Activated CD4-positive, alpha-beta T cell treated with anti-CD3 and anti-CD28 coated beads, Interleukin-2, amount 10 ng/mL, durations not matched to agents 24 days and 14 days (primary cell): Measurements from ENCODE around the gene SCYGR7. TPM values are rescaled to one million over a fixed set of nuclear protein-coding genes. Genes with fewer than 3 reads are reported as not detected.
A peak's percentile ranks its signal among the peaks of the same experiment; 100 is the strongest.
"Not testable (repeated sequence)": the region's sequence is repeated elsewhere in the genome, so short reads cannot be mapped to it uniquely, and the experiment has no call there.

Source experiments
- DNase-seq: peaks from one replicate; pipeline ENCODE4 v3.0.0; 2022
- H3K27ac Mint-ChIP-seq: one replicate; pipeline ENCODE4 v1.8.0; 2022; ENCODE audit warnings: mild to moderate bottlenecking, mixed read lengths
- H3K27me3 Mint-ChIP-seq: one replicate; pipeline ENCODE4 v1.8.0; 2022; ENCODE audit warnings: mixed read lengths
- H3K36me3 Mint-ChIP-seq: one replicate; pipeline ENCODE4 v1.8.0; 2022; ENCODE audit warnings: low read depth, mild to moderate bottlenecking, mixed read lengths
- H3K4me1 Mint-ChIP-seq: one replicate; pipeline ENCODE4 v1.8.0; 2021; ENCODE audit warnings: mixed read lengths
- H3K4me3 Mint-ChIP-seq: one replicate; pipeline ENCODE4 v1.8.0; 2022; ENCODE audit warnings: mild to moderate bottlenecking, moderate library complexity, mixed read lengths
- H3K9me3 Mint-ChIP-seq: one replicate; pipeline ENCODE4 v1.8.0; 2021; ENCODE audit warnings: mixed read lengths
- intact Hi-C: fragments of 100-400 bp; cut with micrococcal nuclease; formaldehyde crosslinking; loops from one replicate; pipeline ENCODE4 v1.15.1; 2023
- total RNA-seq: library from RNA; stranded (reverse); gene quantifications from 2 replicates; pipeline ENCODE4 v1.2.3, GENCODE V29; 2022

Gene SCYGR7
- total RNA-seq, 1 donor from 2014 or later: not detected

GRCh38 chr2:227720680-227721079 lies 7.5 kb upstream of the SCYGR7 start:
- H3K36me3 Mint-ChIP-seq: no peaks in the 10 kb centered on the region
- no peak overlapping the region for H3K27ac Mint-ChIP-seq
- H3K4me3 Mint-ChIP-seq: no peak overlapping the region
- intact Hi-C loops: no loop called here
- H3K27me3 Mint-ChIP-seq: peaks cover 12% of the 10 kb centered on the region
- H3K9me3 Mint-ChIP-seq: no peaks in the 10 kb centered on the region
- no peaks in the 10 kb centered on the region for H3K4me1 Mint-ChIP-seq
- DNase-seq: no peak

GRCh38 chr2:227722821-227723220 lies 5.3 kb upstream of the SCYGR7 start:
- H3K4me1 Mint-ChIP-seq, H3K4me3 Mint-ChIP-seq, intact Hi-C loops, DNase-seq, H3K27ac Mint-ChIP-seq, H3K36me3 Mint-ChIP-seq, H3K9me3 Mint-ChIP-seq, H3K27me3 Mint-ChIP-seq: not testable (repeated sequence)

- H3K36me3 Mint-ChIP-seq: no peaks in the 10 kb centered on the region
- H3K4me1 Mint-ChIP-seq: no peaks in the 10 kb centered on the region
- intact Hi-C loops: no loop called here
- no peak within 1 kb of the TSS for H3K4me3 Mint-ChIP-seq
- DNase-seq: no peak
- no peaks in the 10 kb centered on the region for H3K9me3 Mint-ChIP-seq
- H3K27ac Mint-ChIP-seq: no peak within 1 kb of the TSS
- H3K27me3 Mint-ChIP-seq: peaks cover 3% of the 10 kb centered on the region
Measured at GRCh38 chr2:227724394-227725039, 3.6 kb upstream of the SCYGR7 start, which contains the start of gene SCYGR6. SCYGR6 (minus strand) TSS chr2:227724757; CDS start chr2:227724757, 0 bp downstream.

GRCh38 chr2:227739351-227739750 lies 11.2 kb downstream of the SCYGR7 start:
- intact Hi-C loops: no loop called here
- no peak overlapping the region for H3K27ac Mint-ChIP-seq
- no peaks in the 10 kb centered on the region for H3K27me3 Mint-ChIP-seq
- no peaks in the 10 kb centered on the region for H3K36me3 Mint-ChIP-seq
- no peak overlapping the region for H3K4me3 Mint-ChIP-seq
- DNase-seq: no peak
- no peaks in the 10 kb centered on the region for H3K4me1 Mint-ChIP-seq
- H3K9me3 Mint-ChIP-seq: no peaks in the 10 kb centered on the region

GRCh38 chr2:227740705-227741104 lies 12.6 kb downstream of the SCYGR7 start:
- DNase-seq, H3K4me3 Mint-ChIP-seq, intact Hi-C loops, H3K36me3 Mint-ChIP-seq, H3K27ac Mint-ChIP-seq, H3K4me1 Mint-ChIP-seq, H3K9me3 Mint-ChIP-seq, H3K27me3 Mint-ChIP-seq: not testable (repeated sequence)

GRCh38 chr2:227745594-227745993 lies 17.5 kb downstream of the SCYGR7 start, which contains the start of gene SCYGR8:
SCYGR8 (plus strand) TSS chr2:227745894; CDS start chr2:227745894, 0 bp downstream.
- no peaks in the 10 kb centered on the region for H3K9me3 Mint-ChIP-seq
- intact Hi-C loops: no loop called here
- H3K36me3 Mint-ChIP-seq: no peaks in the 10 kb centered on the region

GRCh38 chr2:227748079-227748478 lies 19.9 kb downstream of the SCYGR7 start:
- H3K27me3 Mint-ChIP-seq: peaks cover under 1% of the 10 kb centered on the region
- H3K27ac Mint-ChIP-seq: no peak overlapping the region
- no peak overlapping the region for H3K4me3 Mint-ChIP-seq
- DNase-seq: no peak
- H3K9me3 Mint-ChIP-seq: no peaks in the 10 kb centered on the region
- intact Hi-C loops: no loop called here
- H3K4me1 Mint-ChIP-seq: no peaks in the 10 kb centered on the region
- no peaks in the 10 kb centered on the region for H3K36me3 Mint-ChIP-seq

More at GRCh38 chr2:227745594-227745993, 17.5 kb downstream of the SCYGR7 start, which contains the start of gene SCYGR8:
- H3K4me3 Mint-ChIP-seq: no peak within 1 kb of the TSS
- H3K27me3 Mint-ChIP-seq: no peaks in the 10 kb centered on the region
- no peak for DNase-seq
- no peak within 1 kb of the TSS for H3K27ac Mint-ChIP-seq
- H3K4me1 Mint-ChIP-seq: no peaks in the 10 kb centered on the region

- H3K27me3 Mint-ChIP-seq, H3K4me3 Mint-ChIP-seq, H3K4me1 Mint-ChIP-seq, H3K36me3 Mint-ChIP-seq, intact Hi-C loops, DNase-seq, H3K9me3 Mint-ChIP-seq, H3K27ac Mint-ChIP-seq: not testable (repeated sequence)
Measured at GRCh38 chr2:227756261-227756660, 28.1 kb downstream of the SCYGR7 start.

GRCh38 chr2:227759411-227760118 lies 31.4 kb downstream of the SCYGR7 start:
- Mint-ChIP-seq H3K4me3 (no peak overlapping the region), H3K27ac (no peak overlapping the region), H3K36me3 (no peaks in the 10 kb centered on the region), H3K9me3 (no peaks in the 10 kb centered on the region), H3K27me3 (no peaks in the 10 kb centered on the region), H3K4me1 (no peaks in the 10 kb centered on the region)
- no peak for DNase-seq
- intact Hi-C loops: loop anchor here (10.0 kb wide), 1 partner anchor 285 kb away; the partner anchor contains the start of gene AGFG1

GRCh38 chr2:227761740-227762476 lies 33.8 kb downstream of the SCYGR7 start:
- no peak overlapping the region for H3K27ac Mint-ChIP-seq
- no peaks in the 10 kb centered on the region for H3K27me3 Mint-ChIP-seq
- H3K36me3 Mint-ChIP-seq: no peaks in the 10 kb centered on the region
- no peaks in the 10 kb centered on the region for H3K9me3 Mint-ChIP-seq
- no peak overlapping the region for H3K4me3 Mint-ChIP-seq
- intact Hi-C loops: loop anchor here (10.0 kb wide), 1 partner anchor 287 kb away; the partner anchor contains the start of gene AGFG1
- no peaks in the 10 kb centered on the region for H3K4me1 Mint-ChIP-seq
- no peak for DNase-seq

GRCh38 chr2:227765788-227766372 lies 37.7 kb downstream of the SCYGR7 start:
- no peaks in the 10 kb centered on the region for H3K36me3 Mint-ChIP-seq
- no peak overlapping the region for H3K27ac Mint-ChIP-seq
- DNase-seq: no peak
- no peaks in the 10 kb centered on the region for H3K27me3 Mint-ChIP-seq
- no peaks in the 10 kb centered on the region for H3K4me1 Mint-ChIP-seq
- intact Hi-C loops: loop anchor here (1.0 to 10.0 kb wide), 5 partner anchors 107 to 636 kb away; partner anchors contain the start of gene AGFG1
- no peaks in the 10 kb centered on the region for H3K9me3 Mint-ChIP-seq
- H3K4me3 Mint-ChIP-seq: no peak overlapping the region

- H3K9me3 Mint-ChIP-seq: no peaks in the 10 kb centered on the region
- no peak overlapping the region for H3K4me3 Mint-ChIP-seq
- no peak overlapping the region for H3K27ac Mint-ChIP-seq
- intact Hi-C loops: loop anchor here (1.0 to 10.0 kb wide), 5 partner anchors 108 to 636 kb away; partner anchors contain the start of gene AGFG1
- no peaks in the 10 kb centered on the region for H3K27me3 Mint-ChIP-seq
- H3K36me3 Mint-ChIP-seq: no peaks in the 10 kb centered on the region
- no peaks in the 10 kb centered on the region for H3K4me1 Mint-ChIP-seq
- peak; percentile 85 for DNase-seq
Measured at GRCh38 chr2:227766373-227766883, 38.3 kb downstream of the SCYGR7 start.

GRCh38 chr2:227767830-227768229 lies 39.7 kb downstream of the SCYGR7 start:
- intact Hi-C loops: loop anchor here (2.0 to 10.0 kb wide), 3 partner anchors 109 to 529 kb away; partner anchors contain the start of gene AGFG1
- Mint-ChIP-seq H3K36me3 (no peaks in the 10 kb centered on the region), H3K4me1 (no peaks in the 10 kb centered on the region), H3K4me3 (no peak overlapping the region), H3K27ac (no peak overlapping the region), H3K9me3 (no peaks in the 10 kb centered on the region), H3K27me3 (no peaks in the 10 kb centered on the region)
- DNase-seq: no peak
